ENCODE measurements around the gene C1QL2.

The C1QL2 gene

DNA sequence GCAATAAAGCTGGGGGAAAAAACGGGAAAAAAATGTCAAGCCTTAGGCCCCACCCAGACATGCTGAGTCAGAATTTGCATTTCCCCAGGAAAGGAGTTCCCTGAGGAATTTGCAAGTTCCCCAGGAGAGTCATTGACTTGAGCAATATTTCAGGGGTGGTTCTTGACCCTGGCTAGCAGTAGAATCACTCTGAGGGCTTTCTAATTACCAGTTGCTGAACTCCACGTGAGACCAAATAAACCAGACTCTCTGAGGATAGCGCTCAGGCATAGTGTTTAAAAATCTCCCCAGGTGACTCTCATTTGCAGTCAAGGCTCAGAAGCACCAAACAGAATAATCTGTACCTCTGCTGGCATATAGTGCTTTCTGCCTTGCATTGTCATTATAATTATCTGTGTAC, 48.7 kb downstream of the C1QL2 start:
- no peaks in the 10 kb centered on the region for H3K4me1 ChIP-seq (ENCODE audit: control insufficient read depth, insufficient read depth, low read length, poor library complexity, severe bottlenecking)
- no peak for DNase-seq

DNA sequence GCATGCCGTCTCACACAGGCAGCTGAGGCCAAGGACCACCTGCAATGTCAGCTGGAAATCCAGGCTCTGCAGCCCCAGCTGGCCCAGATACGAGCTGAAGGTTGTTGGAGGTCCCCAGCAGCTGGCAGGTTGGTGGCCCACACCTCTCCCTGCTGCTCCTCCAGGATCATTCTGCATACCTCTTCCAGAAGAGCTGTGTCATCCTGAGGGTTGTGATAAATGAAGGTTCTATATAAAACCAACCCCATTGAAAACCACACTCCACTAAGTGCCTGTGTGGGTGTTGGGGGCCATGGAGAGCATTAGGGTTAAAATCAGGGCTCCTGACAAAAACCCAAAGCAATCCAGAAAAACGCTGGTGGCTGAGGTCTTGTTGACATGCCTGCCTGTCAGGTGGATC, 50.4 kb downstream of the C1QL2 start:
- DNase-seq = no peak
- H3K27me3 ChIP-seq (replicated peaks; ENCODE audit: control insufficient read depth, insufficient read depth, low read length, poor library complexity, severe bottlenecking) = no peaks in the 10 kb centered on the region
- H3K4me1 ChIP-seq (ENCODE audit: control insufficient read depth, insufficient read depth, low read length, poor library complexity, severe bottlenecking) = no peaks in the 10 kb centered on the region
- H3K9me3 ChIP-seq (ENCODE audit: control insufficient read depth, low read length) = no peaks in the 10 kb centered on the region
- H3K36me3 ChIP-seq (ENCODE audit: control insufficient read depth, insufficient read depth, low read length) = no peaks in the 10 kb centered on the region
- no peak overlapping the region for H3K27ac ChIP-seq (ENCODE audit: insufficient read depth, low read length, poor library complexity, severe bottlenecking)
- H3K4me3 ChIP-seq (ENCODE audit: insufficient read depth, low read depth, low read length, poor library complexity, severe bottlenecking) = no peak overlapping the region

More for the DNA sequence above, 48.7 kb downstream of the C1QL2 start:
- no peaks in the 10 kb centered on the region for H3K27me3 ChIP-seq (replicated peaks; ENCODE audit: control insufficient read depth, insufficient read depth, low read length, poor library complexity, severe bottlenecking)
- no peaks in the 10 kb centered on the region for H3K36me3 ChIP-seq (ENCODE audit: control insufficient read depth, insufficient read depth, low read length)
- H3K27ac ChIP-seq (ENCODE audit: insufficient read depth, low read length, poor library complexity, severe bottlenecking) = no peak overlapping the region
- H3K4me3 ChIP-seq (ENCODE audit: insufficient read depth, low read depth, low read length, poor library complexity, severe bottlenecking) = no peak overlapping the region
- no peaks in the 10 kb centered on the region for H3K9me3 ChIP-seq (ENCODE audit: control insufficient read depth, low read length)

DNA sequence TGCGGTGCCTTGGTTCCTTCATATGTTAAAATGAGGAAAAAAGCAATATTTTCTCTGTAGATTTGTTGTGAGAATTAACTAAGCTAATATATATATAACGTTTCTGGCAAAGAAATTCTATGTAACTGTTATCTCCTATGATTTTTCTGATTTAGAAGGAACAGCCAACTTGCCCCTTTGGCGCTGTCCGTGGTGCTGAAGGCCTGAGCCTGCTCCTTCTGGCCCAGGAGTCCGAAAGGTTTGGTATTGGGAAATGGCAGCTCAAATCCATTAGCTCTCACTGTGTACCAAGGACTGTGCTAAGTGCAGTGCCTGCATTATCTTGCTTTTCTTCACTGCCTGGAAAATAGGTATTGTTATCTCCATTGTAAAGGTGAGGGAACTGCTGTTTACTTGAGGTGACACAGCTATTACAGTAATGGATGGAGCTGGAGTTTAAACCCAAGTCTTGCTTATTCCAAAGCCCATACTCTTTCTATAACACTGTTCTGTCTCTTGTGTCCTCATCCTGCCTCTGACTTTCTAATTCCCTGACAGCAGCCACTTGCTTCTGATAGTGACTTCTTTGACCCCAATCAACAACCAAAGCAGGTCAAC, 52.2 kb downstream of the C1QL2 start:
- no peak for DNase-seq
- Histone ChIP-seq H3K9me3 (ENCODE audit: control insufficient read depth, low read length) (no peaks in the 10 kb centered on the region), H3K4me1 (ENCODE audit: control insufficient read depth, insufficient read depth, low read length, poor library complexity, severe bottlenecking) (no peaks in the 10 kb centered on the region), H3K4me3 (ENCODE audit: insufficient read depth, low read depth, low read length, poor library complexity, severe bottlenecking) (no peak overlapping the region), H3K27ac (ENCODE audit: insufficient read depth, low read length, poor library complexity, severe bottlenecking) (no peak overlapping the region), H3K36me3 (ENCODE audit: control insufficient read depth, insufficient read depth, low read length) (no peaks in the 10 kb centered on the region), H3K27me3 (replicated peaks; ENCODE audit: control insufficient read depth, insufficient read depth, low read length, poor library complexity, severe bottlenecking) (no peaks in the 10 kb centered on the region)

Measured in effector memory CD4-positive, alpha-beta T cell (primary cell).